Occipital lobe (tissue), 2 donors: Measurements from ENCODE around the gene SLC35F6. TPM values are rescaled to one million over a fixed set of nuclear protein-coding genes. Genes with fewer than 3 reads are reported as not detected.
"Not testable (repeated sequence)": the region's sequence is repeated elsewhere in the genome, so short reads cannot be mapped to it uniquely, and the experiment has no call there.

Source experiments
- DNase-seq: peaks from one replicate; lab custom pipeline; 2025; lab: John Stamatoyannopoulos, UW
- total RNA-seq: library from RNA; depleted of rRNA; stranded (reverse); fragments of >200 nt; gene quantifications from one replicate; pipeline ENCODE4 v1.2.3, GENCODE V29; 2014

Gene SLC35F6
- total RNA-seq, 1 donor from 2014 or later, result 17.3 TPM

- DNase-seq, result no peak
Measured at GRCh38 chr2:26730549-26731344, 33.3 kb upstream of the SLC35F6 start.

- no peak for DNase-seq
Measured at GRCh38 chr2:26731714-26732113, 32.4 kb upstream of the SLC35F6 start.

- no peak for DNase-seq
Measured at GRCh38 chr2:26732446-26732845, 31.6 kb upstream of the SLC35F6 start.

GRCh38 chr2:26733413-26733812, 30.7 kb upstream of the SLC35F6 start:
- no peak for DNase-seq

DNA sequence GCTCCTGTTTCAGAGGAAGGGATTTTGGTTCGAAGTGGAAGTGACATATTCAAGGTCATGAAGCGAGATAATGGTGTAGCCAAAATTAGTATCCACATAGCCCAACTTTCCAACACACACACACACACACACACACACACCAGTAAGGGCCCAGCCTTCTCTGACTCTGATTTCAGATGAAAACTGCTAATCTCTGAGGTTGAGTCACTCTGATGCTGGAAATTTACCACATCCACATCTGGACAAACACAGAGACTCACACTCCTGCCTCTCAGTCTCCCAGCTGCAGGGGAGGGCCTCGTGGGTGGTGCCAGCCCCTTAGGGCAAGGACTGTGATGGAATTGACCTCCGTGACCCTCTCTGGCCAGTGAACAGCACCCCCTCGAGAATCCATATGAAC, 29.0 kb upstream of the SLC35F6 start:
- DNase-seq, result no peak

GRCh38 chr2:26735883-26736588, 28.0 kb upstream of the SLC35F6 start:
- DNase-seq, result no peak

DNA sequence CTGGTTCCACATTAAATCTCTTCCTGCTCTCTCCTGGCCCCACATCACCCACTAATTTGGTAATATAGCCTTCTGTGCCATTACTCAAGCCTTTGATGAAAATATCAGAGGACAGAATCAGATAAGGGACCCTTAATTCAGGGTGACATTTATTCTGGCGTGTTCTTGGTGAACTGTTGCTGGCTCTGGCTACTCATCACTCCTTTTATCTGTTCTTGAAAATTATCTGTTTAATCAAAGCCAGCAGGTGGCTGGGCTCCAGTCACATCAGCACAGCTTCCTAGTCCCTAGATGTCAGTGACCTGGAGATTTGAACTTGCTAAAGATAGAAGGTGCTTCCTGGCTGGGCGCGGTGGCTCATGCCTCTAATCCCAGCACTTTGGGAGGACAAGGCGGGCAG, 26.9 kb upstream of the SLC35F6 start:
- no peak for DNase-seq

DNA sequence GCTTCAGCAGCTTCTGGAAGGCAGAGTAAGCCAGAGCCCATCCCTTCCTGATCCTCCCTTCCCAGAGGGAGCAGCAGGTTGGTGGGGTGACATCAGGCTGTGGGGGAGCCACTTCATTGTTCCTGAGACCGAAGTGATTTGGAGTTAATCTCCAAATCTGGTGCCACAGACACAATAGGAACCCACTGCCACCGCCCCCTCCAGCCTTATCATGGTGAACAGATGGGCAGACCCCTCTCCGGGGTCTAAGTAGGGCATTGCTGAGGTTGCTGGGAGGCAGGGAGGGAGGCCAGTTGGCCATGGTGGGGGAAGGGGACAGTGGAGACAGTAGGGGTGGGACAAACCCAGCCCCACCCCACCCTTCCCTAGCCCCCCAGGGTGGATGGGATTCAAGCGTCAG, 25.6 kb upstream of the SLC35F6 start:
- no peak for DNase-seq

DNA sequence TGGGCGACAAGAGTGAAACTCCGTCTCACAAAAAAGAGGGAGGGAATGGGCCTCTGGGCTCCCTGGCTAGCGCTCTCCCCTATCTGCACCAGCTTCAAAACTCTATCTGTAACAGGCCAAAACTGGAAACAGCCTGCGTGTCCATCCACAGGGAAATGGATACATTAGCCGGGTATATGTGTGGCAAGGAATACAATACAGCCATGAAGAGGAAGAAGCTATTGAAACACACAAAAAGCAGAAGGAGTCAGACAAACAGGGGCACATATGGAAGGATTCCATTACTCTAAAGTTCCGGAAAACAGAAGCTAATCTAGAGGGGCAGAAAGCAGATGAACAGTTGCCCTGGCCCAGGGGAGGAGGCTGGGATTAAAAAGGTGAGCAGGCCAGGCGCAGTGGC, 24.6 kb upstream of the SLC35F6 start:
- no peak for DNase-seq

- no peak for DNase-seq
Measured at GRCh38 chr2:26740346-26740745, 23.7 kb upstream of the SLC35F6 start.

- no peak for DNase-seq
Measured at GRCh38 chr2:26740890-26741302, 23.2 kb upstream of the SLC35F6 start.

DNA sequence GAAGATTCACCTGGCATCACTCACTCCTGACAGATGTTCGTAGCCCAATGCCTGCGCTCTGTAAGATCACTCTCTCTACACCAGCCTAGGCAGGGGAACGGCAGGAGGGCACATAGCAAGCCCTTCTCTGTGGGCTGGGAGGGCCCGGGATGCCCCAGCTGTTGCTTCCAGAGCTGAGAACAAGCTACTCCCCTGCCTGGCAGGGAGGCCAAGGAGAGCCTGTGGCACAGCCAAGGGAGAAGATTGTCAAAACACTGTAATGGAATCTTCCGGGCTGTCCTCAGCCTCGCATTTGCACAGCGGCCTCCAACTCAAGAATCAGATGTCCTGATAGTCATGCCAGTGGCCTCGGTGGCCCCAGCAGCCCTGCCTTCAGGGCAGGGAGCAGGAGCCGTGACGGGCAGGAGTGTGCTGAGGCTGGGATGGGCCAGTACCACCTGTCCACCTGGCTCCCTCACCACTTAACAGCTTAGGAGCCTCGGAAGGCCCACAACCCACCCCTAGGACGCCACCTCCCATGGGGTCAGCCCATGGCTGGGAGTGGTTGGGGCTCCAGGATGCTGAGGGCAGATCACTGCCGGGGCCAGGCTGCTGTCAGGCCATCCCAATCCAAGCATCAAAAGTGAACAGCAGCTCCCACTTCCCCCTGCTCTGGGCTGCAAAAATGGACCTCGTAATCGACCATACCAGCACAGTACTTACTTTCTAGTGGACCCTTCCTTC, 21.9 kb upstream of the SLC35F6 start:
- no peak for DNase-seq

DNA sequence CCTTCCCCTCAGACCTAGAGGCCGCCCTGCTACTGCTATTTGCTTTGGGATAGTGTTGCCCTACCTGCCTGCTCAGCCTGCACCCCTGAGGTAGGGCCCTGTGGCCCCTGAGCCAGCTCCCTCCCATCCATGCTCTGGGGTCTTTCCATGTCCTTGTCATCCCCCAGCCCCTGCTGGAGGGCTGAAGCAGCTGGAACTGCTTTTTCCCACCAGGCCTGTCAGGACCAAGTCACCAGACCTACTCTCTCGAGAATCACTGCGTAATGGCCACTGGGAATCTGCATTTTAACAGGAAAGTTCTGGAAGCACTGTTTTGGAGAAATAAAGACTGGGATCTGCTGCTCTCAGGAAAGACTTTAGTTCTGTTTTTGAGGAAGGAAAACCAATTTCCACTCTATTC, 20.2 kb upstream of the SLC35F6 start:
- DNase-seq, result no peak

- DNase-seq, result no peak
Measured at GRCh38 chr2:26744953-26745352, 19.1 kb upstream of the SLC35F6 start.

DNA sequence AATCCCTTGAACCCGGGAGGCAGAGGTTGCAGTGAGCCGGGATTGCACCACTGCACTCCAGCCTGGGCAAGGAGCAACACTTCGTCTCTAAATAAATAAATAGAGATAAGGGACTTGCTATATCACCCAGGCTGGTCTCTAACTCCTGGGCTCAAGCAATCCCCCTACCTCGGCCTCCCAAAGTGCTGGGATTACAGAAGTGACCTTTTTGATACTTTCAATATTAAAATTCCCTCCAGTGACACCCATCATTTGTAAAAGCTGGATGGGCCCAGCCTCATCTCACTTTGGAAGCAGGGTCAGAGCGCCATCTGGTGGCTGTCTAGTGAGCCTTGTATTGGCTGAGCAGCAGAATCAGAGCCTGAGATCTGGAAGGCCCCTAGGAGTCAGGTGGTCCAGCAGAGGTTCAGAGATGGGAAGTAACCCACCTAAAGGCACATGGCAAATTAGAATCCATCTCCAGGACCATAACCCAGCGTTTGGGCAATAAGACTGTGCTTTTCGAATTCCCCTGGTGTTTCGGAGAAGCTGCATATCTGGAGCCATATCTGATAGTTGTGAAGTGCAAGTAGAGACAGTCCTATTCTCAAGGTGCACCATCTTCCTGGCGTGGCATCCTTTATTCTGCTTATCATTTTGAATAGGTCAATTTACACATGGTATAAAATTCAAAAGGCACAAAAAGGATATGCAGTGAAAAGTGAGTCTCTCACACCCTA, 18.3 kb upstream of the SLC35F6 start:
- DNase-seq, result peak; percentile 57

DNA sequence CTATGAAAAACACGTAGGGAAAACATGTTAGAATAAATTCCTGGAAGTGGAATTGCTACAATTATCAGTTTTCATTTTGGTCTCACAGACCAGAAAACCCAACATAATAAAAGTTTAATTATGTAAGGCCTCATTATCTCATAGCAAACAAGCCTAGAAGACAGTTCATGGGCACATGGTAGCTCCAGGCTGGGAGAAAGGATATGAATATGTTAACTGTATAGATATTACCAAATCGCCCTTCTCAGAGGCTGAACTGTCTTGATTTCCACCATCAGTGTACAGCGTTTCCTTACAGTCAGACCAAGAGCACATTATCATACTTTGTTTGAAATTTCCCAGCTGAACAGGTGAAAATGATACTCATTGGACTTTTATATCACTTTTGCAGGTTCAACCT, 17.1 kb upstream of the SLC35F6 start:
- DNase-seq, result no peak

- not testable (repeated sequence) for DNase-seq
Measured at GRCh38 chr2:26749787-26750420, 14.2 kb upstream of the SLC35F6 start.

GRCh38 chr2:26750467-26750866, 13.6 kb upstream of the SLC35F6 start:
- DNase-seq, result not testable (repeated sequence)

- DNase-seq, result no peak
Measured at GRCh38 chr2:26752656-26753055, 11.4 kb upstream of the SLC35F6 start.

- no peak for DNase-seq
Measured at GRCh38 chr2:26754539-26754938, 9.5 kb upstream of the SLC35F6 start.

DNA sequence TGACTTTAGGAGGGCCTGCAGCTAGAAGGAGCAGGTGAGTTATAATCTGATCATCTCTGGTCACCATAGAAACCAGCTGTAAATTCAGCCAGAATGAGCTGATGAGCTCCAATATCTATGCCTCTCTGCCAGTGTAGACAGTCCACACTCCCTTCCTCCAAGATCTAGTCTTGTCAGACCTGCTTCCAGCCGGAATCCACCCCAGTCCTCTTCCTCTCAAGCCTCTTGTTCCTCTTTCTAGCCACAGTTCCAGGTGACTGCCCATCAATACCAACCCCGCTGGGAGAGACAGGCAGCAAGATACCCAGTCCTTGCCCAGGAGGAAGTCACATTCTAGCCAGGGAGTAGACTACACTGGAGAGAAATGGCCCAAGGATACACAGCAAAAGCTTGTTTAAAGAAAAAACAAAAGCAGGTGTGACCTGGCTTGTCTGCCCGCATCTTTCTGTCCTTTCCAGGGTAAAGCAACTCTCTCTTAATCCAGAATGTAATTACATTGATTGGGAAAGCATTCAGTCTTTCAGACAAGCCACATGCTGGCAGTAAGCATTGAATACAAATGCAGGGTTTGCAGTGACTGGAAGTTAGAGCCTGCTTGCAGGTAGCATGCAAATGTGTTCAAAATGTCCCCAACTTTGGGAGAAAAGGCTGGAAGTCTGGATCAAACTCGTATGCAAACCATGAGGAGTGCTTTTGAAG, 9.0 kb upstream of the SLC35F6 start:
- DNase-seq, result no peak
